Kidney (tissue), 14 donors: ENCODE results near the gene PYDC1. TPM values are rescaled to one million over a fixed set of nuclear protein-coding genes. Genes with fewer than 3 reads are reported as not detected.

Experiments
- DNase-seq, 5 donors: peaks; one replicate each; pipeline ENCODE4 v3.0.0-alpha.2; 2013 to 2020
- FAIRE-seq: peaks from 2 replicates; lab custom pipeline; 2012; peaks lifted over from hg19 to GRCh38; lab: Jason Lieb, UNC
- H3K27ac ChIP-seq, 2 donors: one replicate each; pipeline ENCODE4 v1.7.0; 2013; ENCODE audit warnings: low read depth in 2 of 2, low read length in 2 of 2, inconsistent platforms in 1 of 2
- H3K27me3 ChIP-seq: one replicate; pipeline ENCODE4 v1.7.1; 2013; ENCODE audit warnings: low read length, inconsistent platforms; ENCODE audit not compliant: control insufficient read depth, insufficient read depth
- H3K36me3 ChIP-seq, 3 donors: one replicate each; pipeline versions ENCODE4 v1.7.0 to v1.7.1; 2013; ENCODE audit warnings: low read length in 3 of 3, control low read depth in 1 of 3, inconsistent platforms in 1 of 3; ENCODE audit not compliant: insufficient read depth in 3 of 3, control insufficient read depth in 2 of 3
- H3K4me1 ChIP-seq, 3 donors: one replicate each; pipeline versions ENCODE4 v1.7.0 to v1.7.1; 2013; ENCODE audit warnings: low read length in 3 of 3, inconsistent platforms in 1 of 3, low read depth in 1 of 3; ENCODE audit not compliant: control insufficient read depth in 2 of 3, insufficient read depth in 2 of 3
- H3K4me3 ChIP-seq, 3 donors: one replicate each; pipeline versions ENCODE4 v1.7.0 to v1.8.1; 2013; ENCODE audit warnings: low read length in 3 of 3, control low read depth in 1 of 3, inconsistent platforms in 1 of 3
- H3K9ac ChIP-seq, 3 donors: one replicate each; pipeline versions ENCODE4 v1.7.0 to v1.7.1; 2013; ENCODE audit warnings: low read length in 3 of 3, control low read depth in 1 of 3, inconsistent platforms in 1 of 3
- H3K9me3 ChIP-seq, 3 donors: one replicate each; pipeline versions ENCODE4 v1.7.0 to v1.7.1; 2013; ENCODE audit warnings: low read length in 3 of 3, control low read depth in 1 of 3, inconsistent platforms in 1 of 3; ENCODE audit not compliant: control insufficient read depth in 2 of 3, insufficient read depth in 1 of 3
- CTCF ChIP-seq: IDR thresholded peaks from 3 replicates; pipeline ENCODE4 v1.5.1; 2012; ENCODE audit warnings: mild to moderate bottlenecking, moderate library complexity, borderline replicate concordance; ENCODE audit not compliant: insufficient read depth; ENCODE audit errors: extremely low read depth
- intact Hi-C: fragments of 100-400 bp; cut with DNase I; formaldehyde crosslinking; loops from one replicate; pipeline ENCODE4 v1.11.1; 2022
- polyA plus RNA-seq: library from polyadenylated mRNA; stranded (reverse); fragments of 350-450 nt; fragmentation: Illumina TruSeq; extraction: RNeasy Lipid Tissue Mini Kit (QIAGEN cat#74804); gene quantifications from one replicate; pipeline ENCODE4 v1.2.3, GENCODE V29; 2014; ENCODE audit warnings: low read depth, low replicate concordance; ENCODE audit not compliant: insufficient read depth
- total RNA-seq: library from RNA; stranded (reverse); fragmentation: NEBNext Ultra II Directional; extraction: Animal tissue kit (Norgen Biotek cat#: 25700); gene quantifications from one replicate; pipeline ENCODE4 v1.2.1, GENCODE V29; 2021
- donor health status: control.
- donor health status: control.
- donor health status: control.
- donor health status: control.
- donor health status: control.
- donor health status: DM: yes; HTN: yes; CAD: no.
- donor health status: Normal renal cell carcinoma (clear cell type).

PYDC1 gene
- total and polyA plus RNA-seq, 2 donors from 2014 or later: not detected

GRCh38 chr16:31224092-31224955 lies 7.4 kb upstream of the PYDC1 start:
- no peak for FAIRE-seq
- Histone ChIP-seq H3K9ac (no peak overlapping the region), H3K27ac (no peak overlapping the region), H3K36me3 (no peaks in the 10 kb centered on the region), H3K27me3 (no peaks in the 10 kb centered on the region), H3K4me1 (peaks cover 0 to under 1% (median 0%) of the 10 kb centered on the region in 3 donors), H3K4me3 (no peak overlapping the region), H3K9me3 (no peaks in the 10 kb centered on the region)
- DNase-seq: no peak
- intact Hi-C loops: no loop called here
- no peak for TF ChIP-seq CTCF

DNA sequence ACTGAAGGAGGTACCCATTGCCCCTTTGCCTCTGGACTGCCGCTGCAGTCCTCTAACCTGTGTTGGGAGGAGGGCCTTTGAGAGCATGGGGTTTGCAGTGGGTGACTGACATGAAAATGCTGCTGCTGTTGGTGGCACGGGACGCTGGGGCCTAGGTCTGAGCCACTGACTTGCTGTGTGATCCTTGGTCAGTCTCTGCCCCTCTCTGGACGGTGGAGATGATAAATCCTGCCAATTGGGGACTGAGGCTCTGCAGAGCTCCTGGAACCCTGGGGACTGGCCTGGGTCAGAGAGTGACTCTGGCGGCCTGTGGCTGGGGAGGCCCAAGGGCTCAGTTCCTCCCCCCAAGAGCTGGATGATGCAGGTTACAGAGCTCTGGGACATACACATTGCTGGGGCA lies 6.1 kb upstream of the PYDC1 start:
- no peak for FAIRE-seq

GRCh38 chr16:31221357-31222160 lies 4.6 kb upstream of the PYDC1 start:
- Histone ChIP-seq H3K4me1 (peaks cover 0 to 6% (median 0%) of the 10 kb centered on the region in 3 donors), H3K36me3 (no peaks in the 10 kb centered on the region), H3K27me3 (peaks cover 16% of the 10 kb centered on the region), H3K9me3 (no peaks in the 10 kb centered on the region), H3K27ac (no peak overlapping the region), H3K9ac (no peak overlapping the region), H3K4me3 (no peak overlapping the region)
- intact Hi-C loops: no loop called here
- no peak for TF ChIP-seq CTCF
- DNase-seq (no peak), FAIRE-seq (no peak)

More for the DNA sequence above, 6.1 kb upstream of the PYDC1 start:
- DNase-seq: no peak
- H3K27ac ChIP-seq: no peak overlapping the region
- no peak overlapping the region for H3K9ac ChIP-seq
- peaks cover 5% of the 10 kb centered on the region for H3K27me3 ChIP-seq
- no peaks in the 10 kb centered on the region for H3K36me3 ChIP-seq
- no peak overlapping the region for H3K4me3 ChIP-seq
- intact Hi-C loops: no loop called here
- no peaks in the 10 kb centered on the region for H3K9me3 ChIP-seq
- no peaks in the 10 kb centered on the region for H3K4me1 ChIP-seq
- no peak for TF ChIP-seq CTCF
